Muscle of leg (tissue), 11 donors: ENCODE measurements around the gene NRARP. TPM values are rescaled to one million over a fixed set of nuclear protein-coding genes. Genes with fewer than 3 reads are reported as not detected.

ENCODE experiments used
- DNase-seq: peaks from one replicate; pipeline ENCODE4 v3.0.0; 2013
- H3K27ac ChIP-seq: one replicate; pipeline ENCODE4 v1.5.1; 2013; ENCODE audit warnings: mild to moderate bottlenecking, low read length, control low read depth
- H3K27me3 ChIP-seq: one replicate; pipeline ENCODE4 v1.6.1; 2013; ENCODE audit warnings: low read length; ENCODE audit not compliant: control insufficient read depth, insufficient read depth
- H3K36me3 ChIP-seq: one replicate; pipeline ENCODE4 v1.6.1; 2013; ENCODE audit warnings: low read length; ENCODE audit not compliant: control insufficient read depth, insufficient read depth
- H3K4me1 ChIP-seq: one replicate; pipeline ENCODE4 v1.6.1; 2013; ENCODE audit warnings: low read length; ENCODE audit not compliant: control insufficient read depth, insufficient read depth
- H3K4me3 ChIP-seq: one replicate; pipeline ENCODE4 v1.5.1; 2013; ENCODE audit warnings: low read length, control low read depth
- H3K9me3 ChIP-seq: replicated peaks from 2 replicates; pipeline ENCODE4 v1.6.1; 2013; ENCODE audit warnings: low read depth, low read length; ENCODE audit not compliant: control insufficient read depth
- WGBS: methylation state at CpG from one replicate; pipeline ENCODE4 v1.1.5; 2013; ENCODE audit warnings: missing lambda C conversion rate; ENCODE audit not compliant: insufficient coverage; 5-methylcytosine and 5-hydroxymethylcytosine counted together
- polyA plus RNA-seq, 8 donors: library from polyadenylated mRNA; unstranded; fragments of 120-200 nt; gene quantifications; one replicate each; pipeline versions ENCODE4 v1.2.1 to v1.2.3, GENCODE V29; 2013; ENCODE audit warnings: inconsistent platforms in 1 of 8, low replicate concordance in 1 of 8; ENCODE audit not compliant: insufficient read length in 8 of 8, insufficient read depth in 1 of 8
- total RNA-seq: library from RNA; stranded (reverse); fragments of 120-200 nt; gene quantifications from one replicate; pipeline ENCODE4 v1.2.4, GENCODE V29; 2013

The NRARP gene
- total and polyA plus RNA-seq, 9 donors = 2.5 to 7.5 (median 5.6) TPM

DNA sequence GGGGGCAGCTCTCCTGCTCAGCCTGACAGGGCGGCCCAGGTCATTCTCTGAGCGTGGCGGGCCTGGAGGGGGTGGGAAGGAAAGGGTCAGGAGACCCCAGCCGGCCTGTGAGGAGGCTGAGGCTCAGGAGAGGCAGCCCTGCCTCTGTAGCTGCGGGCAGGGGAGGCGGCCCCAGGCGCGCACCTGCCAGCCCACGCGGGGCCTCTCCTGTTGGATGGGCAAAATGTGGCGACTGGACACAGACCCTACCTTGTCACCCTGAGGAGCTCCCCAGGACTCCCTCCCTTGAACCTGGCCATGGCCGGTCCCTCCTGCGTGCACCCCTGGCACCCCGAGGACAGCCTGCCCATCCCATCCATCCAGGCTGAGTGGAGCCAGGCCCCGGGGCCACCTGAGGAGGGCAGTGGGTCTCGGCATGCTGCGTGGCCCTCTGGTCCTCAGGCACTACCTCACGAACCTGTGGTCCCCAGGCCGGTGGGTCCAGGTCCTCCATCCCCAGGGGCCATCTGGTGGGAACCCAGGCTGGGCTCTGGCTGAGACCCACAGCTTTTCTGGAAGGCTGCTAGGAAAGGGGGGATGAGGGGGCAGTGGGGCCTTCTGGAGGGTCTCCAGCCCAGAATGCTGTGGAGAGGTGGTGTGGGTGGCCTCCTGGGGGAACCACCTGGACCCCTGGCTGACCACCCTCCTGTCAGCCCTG is 15.1 kb upstream of the NRARP start:
- Histone ChIP-seq H3K4me1 (peaks cover 61% of the 10 kb centered on the region), H3K36me3 (no peaks in the 10 kb centered on the region), H3K9me3 (no peaks in the 10 kb centered on the region), H3K27me3 (peaks cover 8% of the 10 kb centered on the region), H3K27ac (no peak overlapping the region), H3K4me3 (no peak overlapping the region)
- 80% methylated on average over 18 of the region's 19 CpGs for WGBS
- DNase-seq = no peak

GRCh38 chr9:137316012-137316981 is 14.2 kb upstream of the NRARP start:
- H3K4me1 ChIP-seq = peaks cover 53% of the 10 kb centered on the region
- peak; percentile 70 for DNase-seq
- peak overlapping the region; percentile 2 for H3K4me3 ChIP-seq
- peaks cover 8% of the 10 kb centered on the region for H3K27me3 ChIP-seq
- no peaks in the 10 kb centered on the region for H3K9me3 ChIP-seq
- WGBS = 3% methylated on average over 60 of the region's 83 CpGs
- peak overlapping the region; percentile 3 for H3K27ac ChIP-seq
- H3K36me3 ChIP-seq = no peaks in the 10 kb centered on the region

DNA sequence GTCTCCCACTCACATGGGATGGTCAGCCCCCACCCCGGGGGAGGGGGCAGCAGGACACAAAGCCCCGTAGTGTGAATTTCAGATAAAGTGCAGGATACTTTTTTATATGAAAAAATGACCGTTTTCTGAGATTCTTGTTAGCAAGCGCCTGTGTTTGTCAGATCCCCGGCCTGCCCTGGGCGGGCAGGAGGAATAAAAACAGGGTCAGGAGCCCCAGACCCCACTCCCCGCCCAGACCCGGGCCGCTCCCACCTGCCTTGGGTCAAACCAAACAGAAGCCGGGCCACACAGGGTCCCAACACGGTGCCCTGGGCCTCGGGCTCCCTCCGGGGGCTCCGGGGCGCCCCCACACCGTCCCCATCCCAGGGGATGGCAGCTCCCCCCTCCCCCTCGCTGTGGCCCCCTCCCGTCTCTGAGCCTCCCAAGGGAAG is 13.5 kb upstream of the NRARP start:
- H3K4me3 ChIP-seq = no peak overlapping the region
- WGBS = 19% methylated on average over 11 of the region's 18 CpGs

GRCh38 chr9:137314561-137315560 is 12.8 kb upstream of the NRARP start:
- Histone ChIP-seq H3K36me3 (no peaks in the 10 kb centered on the region), H3K9me3 (no peaks in the 10 kb centered on the region), H3K27ac (peak overlapping the region; percentile 69), H3K4me3 (no peak overlapping the region), H3K4me1 (peaks cover 40% of the 10 kb centered on the region), H3K27me3 (peaks cover 8% of the 10 kb centered on the region)
- DNase-seq = peak; percentile 16
- 56% methylated on average over 27 of the region's 42 CpGs for WGBS

More for the DNA sequence above, 13.5 kb upstream of the NRARP start:
- DNase-seq = no peak
- Histone ChIP-seq H3K9me3 (no peaks in the 10 kb centered on the region), H3K4me1 (peaks cover 47% of the 10 kb centered on the region), H3K27ac (peak overlapping the region; percentile 69), H3K36me3 (no peaks in the 10 kb centered on the region), H3K27me3 (peaks cover 8% of the 10 kb centered on the region)

DNA sequence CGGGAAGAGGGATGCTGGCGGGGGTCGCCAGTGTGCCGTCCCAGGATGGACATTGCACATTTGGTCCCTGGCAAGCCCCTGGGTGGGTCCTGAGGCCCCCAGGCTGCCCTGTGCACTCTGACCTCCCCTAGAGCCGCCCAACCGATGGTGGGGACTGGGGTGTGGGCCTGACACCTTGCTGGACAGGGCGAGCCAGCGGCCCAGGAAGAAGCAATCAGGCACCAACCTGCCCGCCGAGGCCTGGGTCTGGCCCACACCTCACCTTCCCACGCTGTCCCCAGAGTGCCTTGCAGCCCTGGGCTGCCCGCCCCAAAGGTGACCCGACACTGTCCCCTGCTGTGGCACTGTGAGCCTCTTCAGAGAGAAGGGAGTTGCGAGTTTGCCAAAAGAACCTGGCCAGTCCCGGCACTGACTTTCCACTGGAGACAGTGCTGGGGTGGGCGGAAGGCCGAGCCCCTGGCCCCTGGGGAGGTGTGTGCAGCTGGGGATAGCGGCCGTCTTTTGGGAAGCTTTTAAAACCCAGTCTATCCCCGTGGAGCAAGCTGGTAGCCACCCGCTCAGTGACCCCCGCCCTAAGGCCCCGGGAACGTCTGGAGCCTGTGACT is 12.0 kb upstream of the NRARP start:
- Histone ChIP-seq H3K9me3 (no peaks in the 10 kb centered on the region), H3K4me1 (peaks cover 32% of the 10 kb centered on the region), H3K27me3 (peaks cover 8% of the 10 kb centered on the region), H3K4me3 (no peak overlapping the region), H3K27ac (no peak overlapping the region), H3K36me3 (no peaks in the 10 kb centered on the region)
- no peak for DNase-seq
- WGBS = 77% methylated on average over 18 of the region's 24 CpGs

DNA sequence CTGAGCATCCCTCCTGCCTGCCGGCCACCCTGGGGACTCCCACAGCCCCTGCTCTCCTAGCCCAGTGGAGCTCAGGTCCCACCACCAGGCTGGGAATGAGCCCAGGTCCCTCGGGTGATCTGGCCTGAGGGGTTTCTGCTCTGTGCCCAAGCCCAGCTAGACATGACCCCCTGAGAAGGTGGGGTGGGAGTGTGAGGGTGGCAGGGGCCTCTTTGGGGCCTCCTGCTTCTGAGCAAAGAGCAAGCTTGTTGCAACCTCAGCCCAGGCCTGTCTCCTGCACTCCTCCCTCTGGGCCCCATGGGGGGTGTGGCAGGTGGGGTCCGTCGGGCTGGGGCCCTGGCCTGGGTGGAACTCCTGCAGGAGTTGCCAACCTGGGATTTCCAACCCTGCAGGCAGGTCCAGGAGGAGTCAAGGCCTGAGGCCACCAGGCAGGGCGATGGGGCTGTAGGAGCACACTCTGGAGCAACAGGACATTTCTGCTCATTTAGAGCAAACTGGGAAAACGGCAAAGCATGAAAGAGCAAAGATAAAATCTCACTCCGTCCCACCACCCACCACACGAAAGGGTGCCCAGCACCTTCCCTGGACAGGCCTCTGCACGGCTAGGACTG is 11.4 kb upstream of the NRARP start:
- no peak overlapping the region for H3K27ac ChIP-seq
- H3K4me3 ChIP-seq = no peak overlapping the region
- peaks cover 8% of the 10 kb centered on the region for H3K27me3 ChIP-seq
- no peaks in the 10 kb centered on the region for H3K36me3 ChIP-seq
- DNase-seq = no peak
- H3K9me3 ChIP-seq = no peaks in the 10 kb centered on the region
- H3K4me1 ChIP-seq = peaks cover 26% of the 10 kb centered on the region
- WGBS = 59% methylated on average over 8 of the region's 9 CpGs

DNA sequence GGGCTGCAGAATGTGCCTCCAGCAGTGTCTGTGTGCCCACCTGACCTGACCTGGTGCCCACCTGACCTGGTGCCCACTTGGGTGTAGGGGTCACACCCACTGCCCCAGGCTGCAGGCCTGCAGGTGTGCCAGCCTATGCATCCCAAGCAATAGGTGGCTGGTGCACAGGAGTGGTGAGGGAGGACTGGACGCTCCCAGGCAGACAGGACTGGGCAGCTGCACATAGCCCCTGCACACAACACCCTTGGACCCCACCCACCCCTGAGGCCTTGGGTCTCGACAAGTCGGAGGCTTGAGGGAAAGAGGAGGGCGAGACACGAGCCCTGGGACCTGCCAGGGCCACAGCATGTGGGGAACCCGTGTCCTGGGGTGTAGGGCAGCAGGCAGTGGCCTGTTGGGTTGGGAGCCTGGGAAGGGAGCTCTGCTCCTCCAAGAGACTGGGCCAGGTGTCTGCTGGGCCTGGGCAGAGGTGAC is 10.8 kb upstream of the NRARP start:
- Histone ChIP-seq H3K4me3 (no peak overlapping the region), H3K36me3 (no peaks in the 10 kb centered on the region), H3K27ac (no peak overlapping the region), H3K4me1 (peaks cover 28% of the 10 kb centered on the region), H3K9me3 (no peaks in the 10 kb centered on the region), H3K27me3 (peaks cover 10% of the 10 kb centered on the region)
- 67% methylated on average over 1 of the region's 6 CpGs for WGBS
- DNase-seq = peak; percentile 5

DNA sequence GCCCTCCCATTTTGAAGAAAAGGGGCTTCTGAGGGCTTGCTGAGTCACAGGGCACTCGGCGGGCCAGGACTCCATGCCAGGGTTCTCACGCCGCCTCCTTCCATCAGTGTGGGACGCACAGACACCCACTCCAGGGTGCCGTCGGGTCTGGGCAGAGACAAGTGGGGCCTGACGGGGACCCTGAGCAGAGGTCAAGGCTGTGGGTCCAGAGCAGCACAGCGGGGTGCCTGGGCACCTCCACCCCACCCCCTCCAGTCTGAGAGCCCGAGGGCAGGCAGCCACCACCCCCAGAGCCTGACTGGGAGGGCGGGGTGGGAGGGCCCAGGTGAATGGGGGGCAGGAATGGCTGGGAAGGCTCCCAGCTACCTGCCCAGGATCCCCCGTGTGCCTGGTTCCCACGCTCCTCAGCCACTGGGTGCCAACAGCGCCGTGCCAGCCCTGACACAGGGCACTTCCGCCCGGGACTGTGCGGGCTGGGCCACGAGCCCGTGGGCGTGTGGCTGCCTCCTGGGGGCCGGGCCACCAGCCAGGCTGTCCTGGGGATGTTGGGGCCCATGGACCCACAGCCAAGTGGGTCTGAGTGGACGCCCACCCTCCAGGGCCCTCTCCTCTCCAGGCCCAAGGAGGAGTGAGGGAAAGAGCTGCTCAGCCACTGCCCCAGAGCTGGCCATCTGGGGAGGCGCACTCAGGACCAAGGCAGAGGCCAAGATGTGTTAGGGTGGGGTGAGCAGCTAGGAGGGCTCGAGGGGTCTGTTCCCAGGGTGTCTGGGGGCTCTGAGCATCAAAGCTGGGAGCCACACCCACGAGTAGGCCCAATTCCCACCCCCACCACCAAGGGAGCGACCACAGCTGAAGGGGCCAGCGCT is 10.1 kb upstream of the NRARP start:
- H3K27ac ChIP-seq = no peak overlapping the region
- peaks cover 32% of the 10 kb centered on the region for H3K4me1 ChIP-seq
- no peaks in the 10 kb centered on the region for H3K36me3 ChIP-seq
- peak; percentile 8 for DNase-seq
- no peak overlapping the region for H3K4me3 ChIP-seq
- peaks cover 15% of the 10 kb centered on the region for H3K27me3 ChIP-seq
- WGBS = 81% methylated on average over 23 of the region's 28 CpGs
- H3K9me3 ChIP-seq = no peaks in the 10 kb centered on the region
